Heart left ventricle (tissue), 16 donors: ENCODE measurements around the gene ARHGAP5. TPM values are rescaled to one million over a fixed set of nuclear protein-coding genes. Genes with fewer than 3 reads are reported as not detected.
A peak's percentile ranks its signal among the peaks of the same experiment; 100 is the strongest.

Source experiments
- ATAC-seq, 4 donors: fragments of 200-7000 bp; cut with Tn5 transposase; one replicate each; pipeline ENCODE4 v1.9.1; 2020 to 2022; ENCODE audit warnings: moderate library complexity in 4 of 4, mild to moderate bottlenecking in 3 of 4, moderate number of reproducible peaks in 1 of 4
- DNase-seq, 5 donors: peaks; one replicate each; pipeline ENCODE4 v3.0.0-alpha.2; 2020
- H3K27ac ChIP-seq, 12 donors: fragments of 200-600 bp; sonication (generic) in 4 of 12; one replicate each; pipeline versions ENCODE4 v1.5.0 to v1.8.0; 2016 to 2022; ENCODE audit warnings: mild to moderate bottlenecking in 2 of 12
- H3K27me3 ChIP-seq, 9 donors: fragments of 200-600 bp; sonication (generic) in 2 of 9; one replicate each; pipeline versions ENCODE4 v1.5.1 to v1.8.0; 2016 to 2022; ENCODE audit warnings: mild to moderate bottlenecking in 3 of 9
- H3K36me3 ChIP-seq, 9 donors: fragments of 200-600 bp; sonication (generic) in 2 of 9; one replicate each; pipeline versions ENCODE4 v1.5.0 to v1.8.0; 2018 to 2022; ENCODE audit warnings: mild to moderate bottlenecking in 2 of 9
- H3K4me1 ChIP-seq, 12 donors: fragments of 200-600 bp; sonication (generic) in 4 of 12; one replicate each; pipeline versions ENCODE4 v1.5.0 to v1.8.0; 2016 to 2022; ENCODE audit warnings: mild to moderate bottlenecking in 3 of 12
- H3K4me3 ChIP-seq, 12 donors: fragments of 200-600 bp; sonication (generic) in 4 of 12; one replicate each; pipeline versions ENCODE4 v1.5.0 to v1.8.0; 2017 to 2022; ENCODE audit warnings: mild to moderate bottlenecking in 9 of 12, moderate library complexity in 4 of 12
- H3K9me3 ChIP-seq, 12 donors: fragments of 200-600 bp; sonication (generic) in 4 of 12; one replicate each; pipeline versions ENCODE4 v1.5.0 to v1.8.0; 2016 to 2022; ENCODE audit warnings: mild to moderate bottlenecking in 1 of 12
- POLR2A ChIP-seq, 2 donors: fragments of 450-650 bp; IDR thresholded peaks; one replicate each; pipeline ENCODE4 v1.6.1; 2017; ENCODE audit warnings: antibody characterized with exemption in 2 of 2, mild to moderate bottlenecking in 2 of 2, moderate library complexity in 2 of 2
- WGBS, 4 donors: extraction: QIAGEN DNeasy Blood & Tissue Kit in 2 of 4; methylation state at CpG; one replicate each; pipeline versions ENCODE4 v1.1.5 to v1.1.7; 2013 to 2018; 5-methylcytosine and 5-hydroxymethylcytosine counted together
- intact Hi-C, 10 donors: fragments of 100-400 bp; cut with DNase I; formaldehyde crosslinking; loops; one replicate each; pipeline versions ENCODE4 v1.11.1 to v1.14.2; 2022
- polyA plus RNA-seq, 2 donors: library from polyadenylated mRNA; stranded (reverse); fragments of 200-250 nt; gene quantifications; one replicate each; pipeline ENCODE4 v1.2.3, GENCODE V29; 2013
- total RNA-seq, 9 donors: library from RNA; depleted of rRNA in 2 of 9; stranded (reverse); fragments of >200 nt in 2 of 9; fragmentation: NEBNext Ultra II Directional in 3 of 9; extraction: Animal tissue kit (Norgen Biotek cat#: 25700) in 3 of 9; gene quantifications; one replicate each; pipeline versions ENCODE4 v1.1.0 to v1.2.4, GENCODE V29; 2016 to 2023
- TF ChIP-seq, protein P1 (sequence below), 12 donors: fragments of 200-600 bp; sonication (generic) in 4 of 12; IDR thresholded peaks; one replicate each; pipeline versions ENCODE4 v1.5.0 to v1.8.0; 2018 to 2022; ENCODE audit warnings: antibody characterized with exemption in 12 of 12, mild to moderate bottlenecking in 5 of 12
- donor health status: ischemic (EF 13 %, LVEDD 7.1; RV severe dilation, severe dysfunction).
- donor health status: healthy with polysubstance abuse.
- donor health status: DM: no; HTN: yes; CAD: no.
- donor health status: DM: no; HTN: no; CAD: no.
- donor health status: ischemic (EF 25% LVEDD 6.9; RV normal size, moderate dysfunction).
- donor health status: ischemic (EF 25% LVEDD 5.7; RV mildly dilated, moderate dysfunction).
- donor health status: healthy.
- donor health status: DM: yes; HTN: yes; CAD: no.
- donor health status: ischemic (EF 35%, LVEDD 5.7; RV mildly dilated, moderate dysfunction).
- donor health status: nonischemic (EF 11% LVEDD 7.7; RV severe dilation, severe dysfunction).
- donor health status: DM: yes; HTN: yes; CAD: no.
- donor health status: PGD.
- donor health status: ischemic (EF 29% LVEDD 5.4; RV normal size, mild dysfunction).
- donor health status: nonischemic (EF 23%, LVEDD 6.1; RV moderate dilation, normal function).

Gene ARHGAP5
- total and polyA plus RNA-seq, 11 donors: 21.0 to 277 (median 243) TPM

DNA sequence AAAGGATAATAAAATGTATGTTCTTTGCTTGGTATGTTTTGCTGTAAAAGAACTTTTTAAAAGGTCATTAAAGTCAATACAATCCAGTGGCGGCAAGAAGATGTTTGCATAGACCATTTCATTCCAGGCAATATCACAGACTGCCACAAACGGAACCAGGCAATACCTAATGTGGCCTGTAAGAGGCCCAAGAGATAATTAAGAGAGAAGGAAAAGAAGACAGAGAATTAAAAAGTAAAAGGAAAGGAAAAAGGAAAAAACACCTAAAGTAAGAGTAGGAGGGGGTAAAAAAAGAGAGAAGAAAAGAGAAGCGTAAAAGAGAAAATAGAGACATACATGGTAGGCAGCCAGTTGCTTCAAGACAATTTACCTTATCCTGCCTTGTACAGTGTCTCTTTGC lies 6.8 kb upstream of the ARHGAP5 start:
- H3K4me3 ChIP-seq: no peak overlapping the region
- intact Hi-C loops: loop anchor here in 8 of 10 donors (5.0 to 10.0 kb wide), 11 partner anchors 37 to 555 kb away; partner anchors contain the start of gene NUBPL (in 1 of the 8)
- H3K27ac ChIP-seq: no peak overlapping the region
- H3K36me3 ChIP-seq: no peaks in the 10 kb centered on the region
- no peaks in the 10 kb centered on the region for H3K9me3 ChIP-seq
- H3K27me3 ChIP-seq: no peaks in the 10 kb centered on the region
- peaks cover 0 to 13% (median 2%) of the 10 kb centered on the region in 12 donors for H3K4me1 ChIP-seq
- no peak for TF ChIP-seq POLR2A (IDR thresholded peaks at IDR 0.05)
- TF ChIP-seq, protein P1, sequence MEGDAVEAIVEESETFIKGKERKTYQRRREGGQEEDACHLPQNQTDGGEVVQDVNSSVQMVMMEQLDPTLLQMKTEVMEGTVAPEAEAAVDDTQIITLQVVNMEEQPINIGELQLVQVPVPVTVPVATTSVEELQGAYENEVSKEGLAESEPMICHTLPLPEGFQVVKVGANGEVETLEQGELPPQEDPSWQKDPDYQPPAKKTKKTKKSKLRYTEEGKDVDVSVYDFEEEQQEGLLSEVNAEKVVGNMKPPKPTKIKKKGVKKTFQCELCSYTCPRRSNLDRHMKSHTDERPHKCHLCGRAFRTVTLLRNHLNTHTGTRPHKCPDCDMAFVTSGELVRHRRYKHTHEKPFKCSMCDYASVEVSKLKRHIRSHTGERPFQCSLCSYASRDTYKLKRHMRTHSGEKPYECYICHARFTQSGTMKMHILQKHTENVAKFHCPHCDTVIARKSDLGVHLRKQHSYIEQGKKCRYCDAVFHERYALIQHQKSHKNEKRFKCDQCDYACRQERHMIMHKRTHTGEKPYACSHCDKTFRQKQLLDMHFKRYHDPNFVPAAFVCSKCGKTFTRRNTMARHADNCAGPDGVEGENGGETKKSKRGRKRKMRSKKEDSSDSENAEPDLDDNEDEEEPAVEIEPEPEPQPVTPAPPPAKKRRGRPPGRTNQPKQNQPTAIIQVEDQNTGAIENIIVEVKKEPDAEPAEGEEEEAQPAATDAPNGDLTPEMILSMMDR (IDR thresholded peaks at IDR 0.05): no peak
- DNase-seq (no peak), ATAC-seq (no peak)
- WGBS, 4 donors: 84 to 96% (median 92%) methylated on average over 3 of the region's 3 CpGs

DNA sequence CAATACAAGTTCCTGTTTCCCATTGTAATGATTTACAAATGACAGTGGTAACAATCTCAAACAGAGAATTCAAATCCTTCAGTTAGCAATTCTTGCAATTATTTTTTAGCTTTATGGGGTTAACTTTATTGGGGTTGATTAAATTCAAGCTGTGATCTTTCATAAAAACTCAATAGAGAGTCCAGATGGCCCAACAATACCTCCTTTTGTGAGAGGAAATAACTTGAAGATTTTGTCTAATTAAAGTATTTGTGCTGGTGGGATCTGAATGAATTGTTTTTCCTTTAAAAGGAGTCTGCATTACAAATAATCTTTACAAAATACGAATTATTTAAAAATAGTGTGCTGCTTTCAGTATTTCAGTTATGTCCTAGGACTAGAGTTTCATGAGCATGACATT lies 4.4 kb upstream of the ARHGAP5 start:
- H3K36me3 ChIP-seq: no peaks in the 10 kb centered on the region
- no peaks in the 10 kb centered on the region for H3K27me3 ChIP-seq
- H3K27ac ChIP-seq: no peak overlapping the region
- intact Hi-C loops: loop anchor here in 9 of 10 donors (1.0 to 10.0 kb wide), 13 partner anchors 35 to 558 kb away; partner anchors contain the start of gene NUBPL (in 1 of the 9)
- TF ChIP-seq, protein P1 (IDR thresholded peaks at IDR 0.05): no peak
- TF ChIP-seq POLR2A (IDR thresholded peaks at IDR 0.05): no peak
- 64 to 87% (median 68%) methylated on average over 1 of the region's 1 CpG for WGBS, 4 donors
- peaks cover 0 to 17% (median 2%) of the 10 kb centered on the region in 12 donors for H3K4me1 ChIP-seq
- no peak overlapping the region for H3K4me3 ChIP-seq
- H3K9me3 ChIP-seq: no peaks in the 10 kb centered on the region
- ATAC-seq (no peak), DNase-seq (no peak)

DNA sequence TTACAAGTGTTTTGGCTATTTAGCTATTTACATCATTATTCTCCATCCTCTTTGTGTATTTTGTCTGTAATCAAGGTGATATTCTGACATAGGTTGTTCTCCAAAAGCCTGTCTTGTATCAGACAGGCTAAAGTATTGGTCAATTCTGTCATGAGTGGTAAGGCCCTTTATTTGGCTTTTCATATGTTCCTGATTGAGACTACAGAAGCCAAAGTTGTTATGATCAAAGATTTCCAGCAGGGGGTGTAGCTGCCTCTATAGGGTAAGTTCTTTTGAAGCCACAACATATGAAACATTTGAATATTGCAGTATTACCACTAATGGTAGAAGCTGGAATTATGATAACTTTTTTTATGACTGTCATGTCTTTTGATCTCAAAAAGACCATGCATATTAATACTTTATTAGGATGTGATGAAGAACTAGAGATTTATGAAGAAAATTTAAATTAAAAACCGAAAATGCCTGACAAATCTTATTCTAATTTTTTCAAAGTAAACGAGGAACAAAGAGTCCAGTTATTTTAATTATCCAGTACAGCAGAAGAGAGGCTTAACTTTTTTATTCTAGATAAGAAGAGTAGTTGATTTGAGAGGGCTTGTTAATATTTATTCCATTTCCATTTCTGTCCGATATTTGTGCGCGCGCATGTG lies 3.4 kb upstream of the ARHGAP5 start:
- Histone ChIP-seq H3K27ac (peak overlapping the region in 3 of 12 donors; percentile 93 to 100 (median 98)), H3K27me3 (no peaks in the 10 kb centered on the region), H3K4me1 (peaks cover 0 to 22% (median 5%) of the 10 kb centered on the region in 12 donors), H3K4me3 (no peak overlapping the region), H3K36me3 (no peaks in the 10 kb centered on the region), H3K9me3 (no peaks in the 10 kb centered on the region)
- no peak for TF ChIP-seq POLR2A (IDR thresholded peaks at IDR 0.05)
- TF ChIP-seq, protein P1 (IDR thresholded peaks at IDR 0.05): peak; percentile 62 to 83 (median 74)
- intact Hi-C loops: loop anchor here in 9 of 10 donors (1.0 to 10.0 kb wide), 16 partner anchors 34 to 559 kb away; partner anchors contain the start of gene NUBPL (in 1 of the 9)
- DNase-seq (peak in 2 of 5 donors; percentile 46 to 48), ATAC-seq (no peak)
- 92 to 93% (median 92%) methylated on average over 6 of the region's 6 CpGs for WGBS, 4 donors

DNA sequence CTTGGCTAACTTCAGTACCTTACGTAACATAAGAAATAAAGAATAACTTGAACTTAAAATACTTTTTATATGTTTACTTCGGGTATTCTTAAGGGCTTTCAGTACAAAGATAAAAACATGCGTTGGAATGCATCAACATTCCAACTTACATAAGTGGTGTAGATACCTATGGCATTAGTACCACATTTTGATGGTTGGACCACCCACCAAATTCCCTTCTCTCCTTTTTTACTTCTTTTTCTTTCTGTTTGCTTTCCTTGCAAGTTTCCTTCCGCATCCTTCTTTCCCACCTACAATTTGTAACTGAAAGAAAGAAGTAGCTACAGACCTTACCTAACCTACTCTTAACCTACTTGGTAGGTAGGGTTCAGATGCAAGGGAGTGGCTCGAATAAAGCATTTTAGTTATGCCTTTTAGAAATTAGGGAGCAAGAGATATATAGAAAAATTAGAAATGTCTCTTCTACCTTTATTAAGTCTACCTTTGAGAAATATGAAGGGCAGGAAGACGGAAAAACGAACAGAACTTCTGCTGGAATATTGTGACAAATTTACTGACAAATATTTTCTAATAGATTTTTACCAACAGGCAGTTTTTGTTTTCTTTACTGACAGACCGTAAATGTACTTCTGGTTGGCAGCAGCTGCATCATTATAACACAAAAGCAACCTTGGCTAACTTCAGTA lies 2.1 kb upstream of the ARHGAP5 start:
- WGBS, 4 donors: 46 to 55% (median 52%) methylated on average over 8 of the region's 8 CpGs
- TF ChIP-seq POLR2A (IDR thresholded peaks at IDR 0.05): no peak
- TF ChIP-seq, protein P1 (IDR thresholded peaks at IDR 0.05): no peak
- intact Hi-C loops: loop anchor here (2.0 to 10.0 kb wide), 23 partner anchors 32 to 618 kb away; partner anchors contain the start of genes NUBPL (in 3 of the 10), RNU6-7 (in 2 of the 10), RNU6-8 (in 2 of the 10) and DTD2 (in 1 of the 10)
- Histone ChIP-seq H3K36me3 (no peaks in the 10 kb centered on the region), H3K27me3 (no peaks in the 10 kb centered on the region), H3K9me3 (no peaks in the 10 kb centered on the region), H3K4me3 (peak overlapping the region in 11 of 12 donors; percentile 61 to 95 (median 91)), H3K27ac (peak overlapping the region; percentile 87 to 100 (median 97)), H3K4me1 (peaks cover 0 to 36% (median 16%) of the 10 kb centered on the region in 12 donors)
- ATAC-seq (no peak), DNase-seq (no peak)
